Lower lobe of right lung (tissue), 2 donors: ENCODE results near the gene RSL24D1. TPM values are rescaled to one million over a fixed set of nuclear protein-coding genes. Genes with fewer than 3 reads are reported as not detected.
A peak's percentile ranks its signal among the peaks of the same experiment; 100 is the strongest.

Experiments used
- ATAC-seq, 2 donors: fragments of 200-7000 bp; cut with Tn5 transposase; one replicate each; pipeline ENCODE4 v1.9.1; 2020 to 2022; ENCODE audit warnings: mild to moderate bottlenecking in 2 of 2, moderate library complexity in 2 of 2
- DNase-seq: peaks from one replicate; pipeline ENCODE4 v3.0.0-alpha.2; 2020
- H3K27ac ChIP-seq: fragments of 200-600 bp; one replicate; pipeline ENCODE4 v1.8.0; 2022
- H3K27me3 ChIP-seq: fragments of 200-600 bp; one replicate; pipeline ENCODE4 v1.8.0; 2022; ENCODE audit warnings: low read depth
- H3K36me3 ChIP-seq: fragments of 200-600 bp; one replicate; pipeline ENCODE4 v1.8.0; 2022; ENCODE audit warnings: mild to moderate bottlenecking
- H3K4me1 ChIP-seq: fragments of 200-600 bp; one replicate; pipeline ENCODE4 v1.8.0; 2022
- H3K4me3 ChIP-seq: fragments of 200-600 bp; one replicate; pipeline ENCODE4 v1.8.0; 2022; ENCODE audit warnings: mild to moderate bottlenecking
- H3K9me3 ChIP-seq: fragments of 200-600 bp; one replicate; pipeline ENCODE4 v1.8.0; 2022
- intact Hi-C: fragments of 100-400 bp; cut with DNase I; formaldehyde crosslinking; loops from one replicate; pipeline ENCODE4 v1.11.0; 2022
- total RNA-seq: library from RNA; stranded (reverse); fragmentation: NEBNext Ultra II Directional; extraction: Animal tissue kit (Norgen Biotek cat#: 25700); gene quantifications from one replicate; pipeline ENCODE4 v1.2.1, GENCODE V29; 2021
- TF ChIP-seq, protein P1 (sequence below): fragments of 200-600 bp; IDR thresholded peaks from one replicate; pipeline ENCODE4 v1.8.0; 2022; ENCODE audit warnings: antibody characterized with exemption, mild to moderate bottlenecking
- donor health status: DM: no; HTN: yes; CAD: no; lungs with severe emphysema.

The RSL24D1 gene
- total RNA-seq, 1 donor from 2014 or later = 64.6 TPM

DNA sequence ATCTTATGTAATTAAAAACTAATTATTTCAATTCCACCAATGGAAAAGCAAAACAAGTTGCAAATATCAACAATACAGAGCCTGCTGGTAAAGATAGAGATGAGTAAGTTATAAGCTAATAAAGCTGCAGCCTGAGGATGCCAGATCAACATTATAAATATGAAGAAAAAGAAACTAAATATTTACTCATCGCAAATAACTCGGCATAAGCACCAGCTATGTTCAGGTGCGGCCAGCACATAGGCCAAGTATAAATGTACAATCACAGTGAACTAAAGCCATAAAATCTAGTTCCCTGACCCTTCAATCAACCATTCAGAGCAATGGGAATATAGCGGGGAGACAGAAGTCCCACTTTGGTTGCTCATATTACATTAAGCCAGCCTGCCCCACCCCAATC is 7.7 kb upstream of the RSL24D1 start:
- no peaks in the 10 kb centered on the region for H3K4me1 ChIP-seq
- TF ChIP-seq, protein P1, sequence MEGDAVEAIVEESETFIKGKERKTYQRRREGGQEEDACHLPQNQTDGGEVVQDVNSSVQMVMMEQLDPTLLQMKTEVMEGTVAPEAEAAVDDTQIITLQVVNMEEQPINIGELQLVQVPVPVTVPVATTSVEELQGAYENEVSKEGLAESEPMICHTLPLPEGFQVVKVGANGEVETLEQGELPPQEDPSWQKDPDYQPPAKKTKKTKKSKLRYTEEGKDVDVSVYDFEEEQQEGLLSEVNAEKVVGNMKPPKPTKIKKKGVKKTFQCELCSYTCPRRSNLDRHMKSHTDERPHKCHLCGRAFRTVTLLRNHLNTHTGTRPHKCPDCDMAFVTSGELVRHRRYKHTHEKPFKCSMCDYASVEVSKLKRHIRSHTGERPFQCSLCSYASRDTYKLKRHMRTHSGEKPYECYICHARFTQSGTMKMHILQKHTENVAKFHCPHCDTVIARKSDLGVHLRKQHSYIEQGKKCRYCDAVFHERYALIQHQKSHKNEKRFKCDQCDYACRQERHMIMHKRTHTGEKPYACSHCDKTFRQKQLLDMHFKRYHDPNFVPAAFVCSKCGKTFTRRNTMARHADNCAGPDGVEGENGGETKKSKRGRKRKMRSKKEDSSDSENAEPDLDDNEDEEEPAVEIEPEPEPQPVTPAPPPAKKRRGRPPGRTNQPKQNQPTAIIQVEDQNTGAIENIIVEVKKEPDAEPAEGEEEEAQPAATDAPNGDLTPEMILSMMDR = no peak
- DNase-seq (no peak), ATAC-seq (no peak)
- no peak overlapping the region for H3K27ac ChIP-seq
- H3K27me3 ChIP-seq = no peaks in the 10 kb centered on the region
- peaks cover 9% of the 10 kb centered on the region for H3K36me3 ChIP-seq
- H3K9me3 ChIP-seq = no peaks in the 10 kb centered on the region
- intact Hi-C loops = no loop called here
- H3K4me3 ChIP-seq = no peak overlapping the region

DNA sequence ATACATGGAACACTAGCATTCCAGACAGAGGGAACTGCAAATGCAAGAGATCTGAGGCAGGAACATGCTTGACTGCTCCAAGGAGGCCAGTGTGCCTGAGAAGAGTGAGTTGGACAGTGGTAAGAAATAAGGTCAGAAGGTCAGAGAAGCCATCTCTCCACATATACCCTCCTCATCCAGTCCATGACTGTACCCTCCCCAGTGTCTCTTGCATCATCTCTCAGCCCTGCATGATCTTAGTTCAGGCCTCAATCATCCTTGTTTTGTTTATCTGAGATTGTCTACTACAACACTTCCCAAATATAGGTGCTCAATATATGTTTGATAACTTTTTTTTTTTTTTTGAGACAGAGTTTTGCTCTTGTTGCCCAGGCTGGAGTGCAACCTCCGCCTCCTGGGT is 5.5 kb upstream of the RSL24D1 start:
- Histone ChIP-seq H3K4me3 (no peak overlapping the region), H3K27me3 (no peaks in the 10 kb centered on the region), H3K4me1 (peaks cover 10% of the 10 kb centered on the region), H3K36me3 (peaks cover 9% of the 10 kb centered on the region), H3K9me3 (no peaks in the 10 kb centered on the region), H3K27ac (no peak overlapping the region)
- intact Hi-C loops = no loop called here
- DNase-seq = no peak
- peak in 1 of 2 donors; percentile 42 for ATAC-seq
- TF ChIP-seq, protein P1 = no peak

DNA sequence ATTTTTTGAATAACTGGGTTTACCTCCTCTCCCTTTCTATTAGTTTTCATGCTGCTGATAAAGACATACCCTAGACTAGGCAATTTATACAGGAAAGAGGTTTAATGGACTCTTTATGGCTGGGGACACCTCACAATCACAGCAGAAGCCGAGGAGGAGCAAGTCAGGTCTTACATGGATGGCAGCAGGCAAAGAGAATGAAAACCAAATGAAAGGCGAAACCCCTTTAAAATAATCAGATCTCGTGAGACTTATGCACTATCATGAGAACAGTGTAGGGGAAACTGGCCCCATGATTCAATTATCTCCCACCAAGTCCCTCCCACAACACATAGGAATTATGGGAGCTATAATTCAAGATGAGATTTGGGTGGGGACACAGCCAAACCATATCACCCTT is 2.0 kb upstream of the RSL24D1 start:
- intact Hi-C loops = no loop called here
- Histone ChIP-seq H3K36me3 (no peaks in the 10 kb centered on the region), H3K9me3 (no peaks in the 10 kb centered on the region), H3K4me3 (no peak overlapping the region), H3K4me1 (peaks cover 33% of the 10 kb centered on the region), H3K27me3 (no peaks in the 10 kb centered on the region), H3K27ac (no peak overlapping the region)
- ATAC-seq (no peak), DNase-seq (no peak)
- TF ChIP-seq, protein P1 = no peak

DNA sequence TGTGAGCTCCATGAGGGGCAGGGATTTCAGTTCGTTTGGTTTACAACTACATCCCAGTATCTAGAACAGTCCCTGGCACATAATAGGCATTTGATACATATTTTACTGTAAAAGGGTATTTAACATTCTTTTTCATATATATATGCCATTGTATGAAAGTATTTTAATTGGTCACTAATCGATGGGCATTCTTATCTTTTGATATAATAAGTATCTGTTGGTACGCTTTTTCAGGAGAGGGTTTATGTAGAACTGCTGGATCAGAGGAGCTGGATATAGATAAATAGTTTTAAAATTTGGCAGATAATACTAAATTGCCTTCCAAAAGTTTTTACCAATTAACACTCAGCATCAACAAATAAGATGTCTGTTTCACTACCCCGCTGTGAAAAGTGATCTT is 978 bp upstream of the RSL24D1 start:
- intact Hi-C loops = no loop called here
- TF ChIP-seq, protein P1 = no peak

DNA sequence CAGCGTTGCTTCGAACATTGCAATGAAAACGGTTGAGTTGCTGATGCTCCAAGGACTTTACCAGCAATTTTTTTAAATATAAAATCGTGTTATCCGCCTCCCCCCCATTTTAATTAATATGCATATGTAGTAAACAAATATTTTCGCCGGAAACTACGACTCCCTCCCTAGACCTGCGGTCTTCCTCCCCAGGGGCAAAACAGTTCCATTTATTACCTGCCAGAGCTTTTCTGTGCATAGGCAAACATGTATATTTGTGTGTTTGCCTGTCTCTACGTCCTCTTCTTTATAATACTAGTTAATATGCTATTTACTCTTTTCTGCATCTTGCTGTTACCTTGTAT is 593 bp upstream of the RSL24D1 start:
- TF ChIP-seq, protein P1 = no peak
- Histone ChIP-seq H3K4me3 (peak overlapping the region; percentile 83), H3K27ac (peak overlapping the region; percentile 94), H3K36me3 (peaks cover 6% of the 10 kb centered on the region), H3K9me3 (no peaks in the 10 kb centered on the region), H3K27me3 (no peaks in the 10 kb centered on the region), H3K4me1 (peaks cover 34% of the 10 kb centered on the region)
- peak in 1 of 2 donors; percentile 1 for ATAC-seq
- no peak for DNase-seq
- intact Hi-C loops = no loop called here

More for the DNA sequence above, 978 bp upstream of the RSL24D1 start:
- Histone ChIP-seq H3K27ac (peak overlapping the region; percentile 94), H3K4me1 (peaks cover 34% of the 10 kb centered on the region), H3K36me3 (peaks cover 2% of the 10 kb centered on the region), H3K4me3 (peak overlapping the region; percentile 83), H3K9me3 (no peaks in the 10 kb centered on the region), H3K27me3 (no peaks in the 10 kb centered on the region)
- ATAC-seq = no peak
- no peak for DNase-seq

DNA sequence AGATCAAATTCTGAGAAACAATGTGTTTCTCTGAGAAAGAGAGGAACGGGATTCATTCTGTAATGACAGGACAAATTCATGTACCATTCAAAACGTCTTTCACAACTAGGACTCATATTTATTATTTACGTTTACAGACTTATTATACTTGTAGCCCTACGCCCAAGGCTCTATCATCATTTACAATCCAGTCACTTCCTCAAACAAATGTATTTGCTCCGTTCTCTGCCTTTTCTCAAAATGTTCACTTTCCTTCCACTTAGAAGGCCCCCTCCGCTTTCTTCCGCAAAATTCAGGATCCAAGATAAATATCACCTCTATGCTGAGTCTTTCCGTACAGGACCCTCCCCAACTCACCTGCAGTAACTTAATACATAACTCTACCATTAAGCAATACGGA is 745 bp downstream of the RSL24D1 start:
- intact Hi-C loops = no loop called here
- peak overlapping the region; percentile 94 for H3K27ac ChIP-seq
- peak overlapping the region; percentile 83 for H3K4me3 ChIP-seq
- DNase-seq (no peak), ATAC-seq (peak in 1 of 2 donors; percentile 1)
- TF ChIP-seq, protein P1 = no peak
- H3K4me1 ChIP-seq = peaks cover 34% of the 10 kb centered on the region
- H3K36me3 ChIP-seq = peaks cover 19% of the 10 kb centered on the region
- H3K27me3 ChIP-seq = no peaks in the 10 kb centered on the region
- no peaks in the 10 kb centered on the region for H3K9me3 ChIP-seq
